ENCODE measurements around the gene CPNE5.

- TF ChIP-seq CTCF (IDR thresholded peaks at IDR 0.05) (no peak), POLR2A (IDR thresholded peaks at IDR 0.05) (no peak)
Measured at GRCh38 chr6:36715469-36715868, 123.8 kb downstream of the CPNE5 start.

Data from Peyer's patch (tissue), 4 donors.